Measurements from ENCODE around the gene PIGS. TPM values are rescaled to one million over a fixed set of nuclear protein-coding genes. Genes with fewer than 3 reads are reported as not detected.

PIGS gene
- total and polyA plus RNA-seq, 9 of the 15 experiments (the other 6 are each of a cell fraction or from before 2014, with no cell fraction given): 47.5 to 138 (median 57.6) TPM

- H3K36me3 ChIP-seq (ENCODE audit: control insufficient read depth, insufficient read depth, low read length): no peaks in the 10 kb centered on the region
- H3K9ac ChIP-seq (ENCODE audit: insufficient read depth in 1 of 2, low read depth in 2 of 2, low read length in 2 of 2): no peak overlapping the region; a peak in 1 of 4 replicates
- DNase-seq (ENCODE audit: extremely low read depth in 1 of 4, low spot score in 3 of 4) (no peak), ATAC-seq (no peak), FAIRE-seq (no peak)
- no peak overlapping the region for H3K27ac ChIP-seq (ENCODE audit: extremely low read depth, low read depth, low read length)
- in situ Hi-C loops (cut with MboI): no loop called here
- H3K79me2 ChIP-seq (ENCODE audit: control insufficient read depth, insufficient read depth, low read length): no peaks in the 10 kb centered on the region
- H3K9me3 ChIP-seq (replicated peaks; ENCODE audit: control insufficient read depth, insufficient read depth, low read depth, low read length): no peaks in the 10 kb centered on the region; the same call in 1 of the 2 replicates
- H3K27me3 ChIP-seq (ENCODE audit: control insufficient read depth in 2 of 2, insufficient read depth in 2 of 2, low read length in 2 of 2): peaks cover 3 to 25% of the 10 kb centered on the region in 2 experiments; a peak in 3 of 5 replicates
- no peak overlapping the region for H3K4me3 ChIP-seq
- WGBS (ENCODE audit: insufficient coverage, low coverage, missing lambda C conversion rate): 0% methylated on average over 6 of the region's 6 CpGs
- peaks cover 10 to 30% of the 10 kb centered on the region in 2 experiments; a peak in 4 of 5 replicates for H3K4me1 ChIP-seq (replicated peaks in 1 of 2; ENCODE audit: control insufficient read depth in 2 of 2, insufficient read depth in 2 of 2, low read length in 2 of 2)
- no peak overlapping the region for H2AFZ ChIP-seq (ENCODE audit: low read depth, low read length)
- H3K4me2 ChIP-seq (ENCODE audit: insufficient read depth, low read length): no peak overlapping the region
- no TSS peak for BruUV-seq (replicated peaks)
- POLR2A ChIA-PET: interaction anchor here (0.6 to 1.7 kb wide), 7 partner anchors 8 to 204 kb away, joined by 3 to 7 read pairs (median 4); partner anchors contain the start of gene RPL23A
- no peaks in the 10 kb centered on the region for H4K20me1 ChIP-seq (replicated peaks; ENCODE audit: control insufficient read depth, insufficient read depth, low read length)
- no peaks in the 10 kb centered on the region for H3K9me1 ChIP-seq (ENCODE audit: control insufficient read depth, insufficient read depth, low read length)
- CTCF ChIA-PET (ENCODE audit: low intra/inter-chr PET ratio): no interaction called here
- intact Hi-C loops (cut with micrococcal nuclease): no loop called here
- TF ChIP-seq ZNF12 (CRISPR knock-in tag; IDR thresholded peaks at IDR 0.05): no peak
- TF ChIP-seq USF1 (CRISPR knock-in tag; IDR thresholded peaks at IDR 0.05): no peak
- TF ChIP-seq RFX1 (IDR thresholded peaks at IDR 0.05): no peak
- TF ChIP-seq RBM22 (IDR thresholded peaks at IDR 0.05; ENCODE audit: low read depth, low read length, poor library complexity, severe bottlenecking): no peak
- TF ChIP-seq, protein P1, sequence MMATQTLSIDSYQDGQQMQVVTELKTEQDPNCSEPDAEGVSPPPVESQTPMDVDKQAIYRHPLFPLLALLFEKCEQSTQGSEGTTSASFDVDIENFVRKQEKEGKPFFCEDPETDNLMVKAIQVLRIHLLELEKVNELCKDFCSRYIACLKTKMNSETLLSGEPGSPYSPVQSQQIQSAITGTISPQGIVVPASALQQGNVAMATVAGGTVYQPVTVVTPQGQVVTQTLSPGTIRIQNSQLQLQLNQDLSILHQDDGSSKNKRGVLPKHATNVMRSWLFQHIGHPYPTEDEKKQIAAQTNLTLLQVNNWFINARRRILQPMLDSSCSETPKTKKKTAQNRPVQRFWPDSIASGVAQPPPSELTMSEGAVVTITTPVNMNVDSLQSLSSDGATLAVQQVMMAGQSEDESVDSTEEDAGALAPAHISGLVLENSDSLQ (IDR thresholded peaks at IDR 0.05): no peak
- no peak for TF ChIP-seq SRF (CRISPR knock-in tag; IDR thresholded peaks at IDR 0.05)
- TF ChIP-seq PRPF4 (IDR thresholded peaks at IDR 0.05; ENCODE audit: insufficient read depth, low read depth, low read length, poor library complexity, severe bottlenecking): no peak
- no peak for TF ChIP-seq ZC3H11A (IDR thresholded peaks at IDR 0.05; ENCODE audit: low read depth, low read length)
- no peak for TF ChIP-seq RCOR1 (IDR thresholded peaks at IDR 0.05; ENCODE audit: borderline replicate concordance in 1 of 2, low read depth in 2 of 2, low read length in 2 of 2)
- TF ChIP-seq CHAMP1 (IDR thresholded peaks at IDR 0.05): no peak
- no peak for TF ChIP-seq SREBF1 (IDR thresholded peaks at IDR 0.05; ENCODE audit: borderline replicate concordance, low read depth, low read length)
- no peak for TF ChIP-seq MCM5 (IDR thresholded peaks at IDR 0.05; ENCODE audit: low read depth)
- no peak for TF ChIP-seq GABPA (tag; conservative IDR thresholded peaks at IDR 0.05; ENCODE audit: low read depth)
- TF ChIP-seq, protein P2, sequence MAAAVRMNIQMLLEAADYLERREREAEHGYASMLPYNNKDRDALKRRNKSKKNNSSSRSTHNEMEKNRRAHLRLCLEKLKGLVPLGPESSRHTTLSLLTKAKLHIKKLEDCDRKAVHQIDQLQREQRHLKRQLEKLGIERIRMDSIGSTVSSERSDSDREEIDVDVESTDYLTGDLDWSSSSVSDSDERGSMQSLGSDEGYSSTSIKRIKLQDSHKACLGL (CRISPR knock-in tag; IDR thresholded peaks at IDR 0.05; ENCODE audit: borderline replicate concordance, poor library complexity, severe bottlenecking): no peak
- no peak for TF ChIP-seq CREB3L1 (IDR thresholded peaks at IDR 0.05; ENCODE audit: borderline replicate concordance, low read depth)
Observed at GRCh38 chr17:28520687-28521086, 50.6 kb downstream of the PIGS start.
